AG09319 (cell line): ENCODE results near the gene CYB561A3.

ENCODE experiments used
- DNase-seq: peaks from one replicate; pipeline ENCODE4 v3.0.0-alpha.2; 2010; ENCODE audit warnings: low read depth; ENCODE audit errors: extremely low read depth
- TF ChIP-seq, protein P1 (sequence below): IDR thresholded peaks from 2 replicates; pipeline ENCODE4 v1.5.1; 2011; ENCODE audit warnings: low read depth, mild to moderate bottlenecking, inconsistent platforms, low read length, moderate library complexity

Gene CYB561A3

DNA sequence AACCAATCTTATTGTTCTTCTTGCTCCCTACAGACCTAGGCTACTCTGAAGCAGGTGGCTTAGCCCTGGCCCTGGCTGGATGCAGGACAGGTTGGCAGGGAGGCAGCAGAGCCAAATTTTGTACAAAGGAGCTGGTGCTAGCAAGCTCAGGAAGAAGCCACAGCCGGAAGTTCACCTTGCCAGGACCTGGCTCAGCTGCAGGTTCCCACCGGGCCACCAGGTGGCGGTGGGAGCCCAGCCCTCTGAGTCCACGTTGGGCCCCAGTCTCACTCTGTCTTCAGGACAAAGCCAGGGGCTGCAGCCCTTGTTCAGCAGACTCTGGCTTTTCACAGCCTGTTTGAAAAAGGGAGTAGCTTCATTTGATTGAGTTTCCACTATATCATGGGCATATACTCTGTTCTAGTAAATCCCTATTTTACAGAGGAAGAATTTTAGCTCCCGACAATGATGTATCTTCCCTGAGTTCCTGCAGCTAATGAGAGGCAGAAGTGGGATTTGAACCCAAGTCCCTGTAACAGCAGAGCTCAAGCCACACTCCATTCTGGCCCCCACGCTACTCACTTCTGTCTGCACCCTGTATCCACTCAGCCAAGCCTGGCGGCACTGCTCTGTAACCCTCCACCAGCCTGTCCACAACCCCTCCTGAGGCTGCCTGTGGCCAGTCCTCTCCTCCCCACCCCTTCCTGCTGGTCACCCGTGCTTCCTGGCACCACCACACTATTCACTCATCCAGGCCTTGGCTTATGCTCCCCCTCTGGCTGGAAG is 25.3 kb downstream of the CYB561A3 start:
- peak; percentile 44 for DNase-seq
- TF ChIP-seq, protein P1, sequence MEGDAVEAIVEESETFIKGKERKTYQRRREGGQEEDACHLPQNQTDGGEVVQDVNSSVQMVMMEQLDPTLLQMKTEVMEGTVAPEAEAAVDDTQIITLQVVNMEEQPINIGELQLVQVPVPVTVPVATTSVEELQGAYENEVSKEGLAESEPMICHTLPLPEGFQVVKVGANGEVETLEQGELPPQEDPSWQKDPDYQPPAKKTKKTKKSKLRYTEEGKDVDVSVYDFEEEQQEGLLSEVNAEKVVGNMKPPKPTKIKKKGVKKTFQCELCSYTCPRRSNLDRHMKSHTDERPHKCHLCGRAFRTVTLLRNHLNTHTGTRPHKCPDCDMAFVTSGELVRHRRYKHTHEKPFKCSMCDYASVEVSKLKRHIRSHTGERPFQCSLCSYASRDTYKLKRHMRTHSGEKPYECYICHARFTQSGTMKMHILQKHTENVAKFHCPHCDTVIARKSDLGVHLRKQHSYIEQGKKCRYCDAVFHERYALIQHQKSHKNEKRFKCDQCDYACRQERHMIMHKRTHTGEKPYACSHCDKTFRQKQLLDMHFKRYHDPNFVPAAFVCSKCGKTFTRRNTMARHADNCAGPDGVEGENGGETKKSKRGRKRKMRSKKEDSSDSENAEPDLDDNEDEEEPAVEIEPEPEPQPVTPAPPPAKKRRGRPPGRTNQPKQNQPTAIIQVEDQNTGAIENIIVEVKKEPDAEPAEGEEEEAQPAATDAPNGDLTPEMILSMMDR: no peak; the same call in none of the 2 replicates

DNA sequence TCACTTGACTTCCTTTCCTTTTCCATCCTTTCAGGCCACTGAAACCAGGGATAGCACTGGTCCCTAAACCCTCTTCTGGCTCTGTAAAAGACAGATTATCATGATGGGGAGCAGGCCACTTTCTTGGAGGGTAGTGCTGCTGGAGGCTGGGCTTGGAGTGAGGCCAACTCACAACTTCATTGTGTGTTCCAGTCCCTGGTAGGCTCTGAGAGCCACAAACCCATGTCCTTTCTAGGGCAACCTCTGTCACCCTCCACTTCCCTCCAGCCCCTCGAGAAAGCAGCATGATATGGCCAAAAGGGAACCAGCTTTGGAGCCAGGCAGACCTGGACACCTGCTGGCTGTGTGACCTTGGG is 26.3 kb downstream of the CYB561A3 start:
- TF ChIP-seq, protein P1: no peak
- DNase-seq: no peak

DNA sequence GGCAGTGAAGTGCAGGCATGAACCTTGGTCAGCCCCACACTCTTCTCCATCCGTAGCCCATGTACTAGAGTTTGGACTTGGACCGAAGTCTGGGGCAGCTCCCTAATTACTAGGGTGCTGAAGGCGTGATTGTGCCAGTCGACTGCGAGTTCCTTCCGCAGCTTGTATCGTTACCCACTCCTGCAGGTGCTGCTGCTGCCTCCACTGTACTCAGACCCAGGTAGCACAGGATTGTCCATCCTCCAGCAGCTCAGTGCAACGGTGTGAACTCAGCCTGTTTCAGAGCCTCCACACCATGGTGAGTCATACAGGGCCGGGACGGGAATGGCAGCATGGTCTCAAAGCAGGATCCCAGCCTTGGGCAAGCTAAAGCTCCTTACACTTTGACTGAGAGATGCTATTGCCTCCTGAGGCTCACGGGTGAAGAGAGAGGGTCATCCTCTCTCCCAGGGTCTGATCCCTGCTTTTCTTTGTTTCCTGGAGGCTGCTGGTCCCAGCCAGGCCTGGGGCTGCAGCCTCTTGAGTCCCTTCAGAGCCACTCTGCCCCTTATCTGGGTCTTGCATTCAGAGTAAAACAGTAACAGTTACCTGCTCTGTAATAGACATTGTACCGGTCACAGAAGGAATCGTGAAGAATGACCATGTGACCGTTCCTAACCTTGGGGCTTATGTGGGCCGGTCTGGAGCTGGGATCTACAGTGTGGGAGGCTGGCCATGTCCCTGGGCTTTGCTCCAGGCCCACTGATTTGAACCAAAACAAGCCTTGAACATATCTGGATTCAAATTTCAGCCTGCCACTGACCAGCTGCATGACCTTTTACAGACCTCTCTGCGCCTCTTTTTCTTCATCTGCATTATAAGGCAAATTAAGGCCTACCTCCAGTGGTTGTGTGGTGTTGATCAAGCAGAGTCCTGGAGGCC is 27.0 kb downstream of the CYB561A3 start:
- DNase-seq: no peak
- TF ChIP-seq, protein P1: no peak

DNA sequence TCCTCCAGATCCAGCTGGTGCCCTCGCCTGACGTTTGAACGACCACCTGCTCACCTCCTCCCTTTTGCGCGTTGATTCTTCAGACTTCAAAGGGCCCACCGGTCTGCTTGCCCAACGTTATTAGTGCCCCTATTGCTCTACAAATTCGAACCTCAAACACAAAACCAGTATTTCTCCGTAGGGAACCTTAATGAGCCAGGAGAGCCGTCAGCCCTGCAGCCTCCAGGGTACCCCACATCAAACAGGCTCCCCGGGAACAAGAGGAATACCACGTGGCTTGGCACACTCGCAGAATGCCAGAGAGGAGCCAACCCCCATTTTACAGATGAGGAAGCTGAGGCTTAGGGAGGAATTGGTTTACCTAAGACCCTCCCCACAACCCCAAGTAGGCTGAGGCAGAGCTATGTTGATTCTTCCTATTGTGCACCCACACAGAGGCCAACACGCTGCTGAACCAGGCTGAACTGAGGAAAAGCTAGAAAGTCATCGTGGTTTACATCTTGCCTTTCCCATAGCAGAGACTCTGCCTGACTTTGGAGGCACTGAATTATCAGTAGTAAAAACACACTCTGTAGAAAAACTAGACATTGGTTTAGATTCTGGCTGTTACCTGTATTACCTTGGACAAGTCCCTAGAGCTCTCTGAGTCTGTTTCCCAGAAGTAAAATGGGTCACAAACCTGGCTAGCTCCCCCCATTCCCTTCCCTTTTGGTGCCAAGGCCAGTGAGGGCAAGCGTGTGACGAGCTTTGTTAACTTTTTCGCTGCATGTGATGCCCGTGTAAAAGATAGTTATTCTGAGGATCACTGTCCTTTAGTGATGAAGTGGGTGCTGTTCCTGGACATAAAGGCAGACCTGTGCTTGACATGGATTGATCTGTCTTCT is 27.9 kb downstream of the CYB561A3 start:
- TF ChIP-seq, protein P1: no peak
- no peak for DNase-seq

DNA sequence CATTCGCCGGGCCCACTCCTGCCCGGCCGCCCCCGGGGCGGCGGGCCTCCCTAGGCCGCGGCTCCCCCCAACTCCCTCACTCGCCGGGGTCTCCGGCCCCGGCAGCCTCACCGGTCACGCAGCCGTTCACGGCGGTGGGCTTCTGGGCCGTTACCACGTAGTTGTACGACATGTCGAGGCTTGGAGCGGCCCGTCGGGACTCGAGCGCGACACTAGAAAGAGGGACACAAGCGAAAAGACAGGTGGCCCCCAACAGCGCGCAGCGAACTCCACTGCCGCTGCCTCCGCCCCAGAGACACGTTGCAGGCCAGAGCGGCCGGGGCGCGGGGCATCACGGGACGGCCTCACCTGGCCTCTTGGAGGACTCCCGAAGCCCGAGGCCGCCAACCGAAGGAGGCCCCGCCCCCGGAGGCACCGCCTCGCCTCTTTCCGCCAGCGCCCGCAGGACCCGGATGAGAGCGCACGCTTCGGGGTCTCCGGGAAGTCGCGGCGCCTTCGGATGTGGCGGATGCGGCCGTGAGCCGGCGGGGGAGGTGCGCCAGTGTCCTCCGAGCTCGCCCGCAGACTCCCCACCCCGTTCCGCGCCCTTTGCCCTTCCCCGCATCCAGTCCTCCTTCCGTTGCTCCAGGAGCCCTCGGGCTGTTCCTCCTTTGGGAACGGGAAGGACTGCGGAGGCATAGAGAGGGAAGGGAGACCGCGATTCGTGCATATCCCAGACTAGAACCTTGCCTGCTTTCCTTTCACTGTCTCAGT is 28.7 kb downstream of the CYB561A3 start, which contains the start of the genes DDB1 and TKFC:
DDB1 (minus strand) TSS at position 309 of the 753 bp plus-strand sequence; CDS start at position 172, 137 bp downstream.
TKFC (plus strand) TSS at position 432 of the 753 bp plus-strand sequence. CDS start 1,501 bp downstream, outside the sequence.
- peak; percentile 65 for DNase-seq

DNA sequence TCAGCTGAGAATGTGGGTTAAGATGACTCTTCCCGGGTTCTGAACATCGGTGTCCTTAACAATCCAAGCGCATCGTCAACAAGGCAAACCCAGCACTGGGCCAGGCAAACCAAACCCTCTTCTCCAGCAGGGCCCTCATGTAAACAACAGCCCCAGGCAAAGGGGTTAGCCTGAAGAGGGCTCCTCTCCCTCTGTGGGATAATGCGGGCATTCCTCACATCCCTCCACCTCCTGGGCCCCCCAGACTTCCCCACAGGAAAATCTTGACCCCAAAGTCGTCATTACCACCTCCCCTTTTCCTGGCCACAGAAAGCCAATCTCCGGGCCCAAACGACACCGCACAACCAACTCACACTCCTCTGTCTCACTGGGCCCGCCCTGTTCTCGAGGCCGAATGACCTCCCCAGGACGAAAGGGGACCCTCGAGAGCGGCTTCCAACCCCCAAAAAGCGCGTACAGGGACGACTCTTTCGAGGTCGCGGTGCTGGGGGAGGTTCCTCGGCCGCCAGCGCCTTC is 29.3 kb downstream of the CYB561A3 start:
- DNase-seq: no peak
- TF ChIP-seq, protein P1: no peak; the same call in none of the 2 replicates

More for the DNA sequence above, 28.7 kb downstream of the CYB561A3 start, which contains the start of the genes DDB1 and TKFC:
- TF ChIP-seq, protein P1: no peak
